GM23338 (cell line): ENCODE data around the gene SMIM35. TPM values are rescaled to one million over a fixed set of nuclear protein-coding genes. Genes with fewer than 3 reads are reported as not detected.

Experiments
- ATAC-seq: fragments of 200-7000 bp; cut with Tn5 transposase; 3 replicates; pipeline ENCODE4 v1.9.1; 2020
- DNase-seq: peaks from one replicate; pipeline ENCODE4 v3.0.0-alpha.2; 2015; ENCODE audit warnings: low spot score
- H2AFZ ChIP-seq: fragments of 200-600 bp; sonication (generic); 2 replicates; pipeline ENCODE4 v1.8.0; 2016; ENCODE audit warnings: antibody characterized with exemption, mild to moderate bottlenecking, moderate library complexity
- H3F3A ChIP-seq: fragments of 200-600 bp; sonication (generic); replicated peaks from 2 replicates; pipeline ENCODE4 v1.8.0; 2017; ENCODE audit warnings: antibody characterized with exemption, mixed run types, low read depth
- H3K27ac ChIP-seq: fragments of 200-600 bp; sonication (generic); 2 replicates; pipeline ENCODE4 v1.6.1; 2016; ENCODE audit warnings: low read depth
- H3K27me3 ChIP-seq: fragments of 200-600 bp; sonication (generic); 2 replicates; pipeline ENCODE4 v1.8.0; 2016; ENCODE audit warnings: mild to moderate bottlenecking, mixed run types, moderate library complexity; ENCODE audit not compliant: insufficient read depth
- H3K36me3 ChIP-seq: fragments of 200-600 bp; sonication (generic); 2 replicates; pipeline ENCODE4 v1.8.0; 2016; ENCODE audit warnings: mild to moderate bottlenecking; ENCODE audit not compliant: insufficient read depth
- H3K4me1 ChIP-seq: fragments of 200-600 bp; sonication (generic); 2 replicates; pipeline ENCODE4 v1.8.0; 2016; ENCODE audit warnings: mild to moderate bottlenecking, moderate library complexity; ENCODE audit not compliant: insufficient read depth
- H3K4me2 ChIP-seq: fragments of 200-600 bp; sonication (generic); 2 replicates; pipeline ENCODE4 v1.7.1; 2017; ENCODE audit warnings: mixed run types
- H3K4me3 ChIP-seq: fragments of 200-600 bp; sonication (generic); 2 replicates; pipeline ENCODE4 v1.6.1; 2016; ENCODE audit warnings: mixed run types
- H3K79me2 ChIP-seq: fragments of 200-600 bp; sonication (generic); replicated peaks from 2 replicates; pipeline ENCODE4 v1.8.0; 2017; ENCODE audit warnings: mild to moderate bottlenecking; ENCODE audit not compliant: insufficient read depth
- H3K9me2 ChIP-seq: fragments of 200-600 bp; sonication (generic); 2 replicates; pipeline ENCODE4 v1.8.0; 2017; ENCODE audit not compliant: insufficient read depth
- H4K20me1 ChIP-seq: fragments of 200-600 bp; sonication (generic); replicated peaks from 2 replicates; pipeline ENCODE4 v1.8.0; 2017; ENCODE audit warnings: mild to moderate bottlenecking; ENCODE audit not compliant: insufficient read depth
- H3K27ac Mint-ChIP-seq: 2 replicates; pipeline ENCODE4 v1.8.0; 2020; ENCODE audit warnings: inconsistent platforms, mild to moderate bottlenecking, moderate library complexity, mixed read lengths
- H3K27me3 Mint-ChIP-seq: 3 replicates; pipeline ENCODE4 v1.8.0; 2022; ENCODE audit warnings: low read depth, mild to moderate bottlenecking, moderate library complexity, mixed read lengths, inconsistent platforms; ENCODE audit not compliant: insufficient read depth, poor library complexity
- H3K36me3 Mint-ChIP-seq: 3 replicates; pipeline ENCODE4 v1.8.0; 2021; ENCODE audit warnings: low read depth, mild to moderate bottlenecking, inconsistent platforms, moderate library complexity, mixed read lengths
- H3K4me1 Mint-ChIP-seq: 3 replicates; pipeline ENCODE4 v1.8.0; 2020; ENCODE audit warnings: mild to moderate bottlenecking, inconsistent platforms, mixed read lengths
- H3K4me3 Mint-ChIP-seq: 3 replicates; pipeline ENCODE4 v1.8.0; 2021; ENCODE audit warnings: moderate library complexity, mild to moderate bottlenecking, inconsistent platforms, mixed read lengths
- H3K9me3 Mint-ChIP-seq: 3 replicates; pipeline ENCODE4 v1.8.0; 2020; ENCODE audit warnings: moderate library complexity, mild to moderate bottlenecking, inconsistent platforms, mixed read lengths
- CREB1 ChIP-seq: fragments of 250-450 bp; sonication (Bioruptor Pico); IDR thresholded peaks from 2 replicates; pipeline ENCODE4 v1.5.0; 2020; ENCODE audit warnings: low read depth, mild to moderate bottlenecking, moderate library complexity
- EZH2 ChIP-seq: fragments of 200-600 bp; sonication (generic); IDR thresholded peaks from one replicate; pipeline ENCODE4 v1.8.0; 2017; ENCODE audit warnings: antibody characterized with exemption, mild to moderate bottlenecking, low read depth; ENCODE audit not compliant: unreplicated experiment
- NANOG ChIP-seq: IDR thresholded peaks from 2 replicates; pipeline ENCODE4 v1.6.1; 2016; ENCODE audit warnings: antibody characterized with exemption, borderline replicate concordance
- POLR2AphosphoS5 ChIP-seq: IDR thresholded peaks from 2 replicates; pipeline ENCODE4 v1.6.1; 2016; ENCODE audit warnings: antibody characterized with exemption, low read depth
- STAT1 ChIP-seq: IDR thresholded peaks from one replicate; pipeline ENCODE4 v1.6.1; 2016; ENCODE audit warnings: antibody characterized with exemption; ENCODE audit not compliant: unreplicated experiment
- ZNF114 ChIP-seq: fragments of 250-450 bp; sonication (Bioruptor Pico); IDR thresholded peaks from 2 replicates; pipeline ENCODE4 v1.5.0; 2020; ENCODE audit warnings: mild to moderate bottlenecking, moderate library complexity
- ZNF462 ChIP-seq: fragments of 250-450 bp; sonication (Bioruptor Pico); IDR thresholded peaks from 2 replicates; pipeline ENCODE4 v1.5.0; 2020; ENCODE audit warnings: mild to moderate bottlenecking, moderate library complexity
- polyA plus RNA-seq: library from polyadenylated mRNA; unstranded; fragments of >200 nt; fragmentation: Nextera tagmentation; extraction: Ambion mirVana; gene quantifications from 2 replicates; pipeline ENCODE4 v1.2.1, GENCODE V29; 2016
- total RNA-seq: library from RNA; depleted of rRNA; stranded (reverse); fragments of >200 nt; shearing (Covaris generic); gene quantifications from 2 replicates; pipeline ENCODE4 v1.2.3, GENCODE V29; 2014
- TF ChIP-seq, protein P1 (sequence below): IDR thresholded peaks from one replicate; pipeline ENCODE4 v1.6.1; 2018; ENCODE audit warnings: antibody characterized with exemption; ENCODE audit not compliant: unreplicated experiment

The SMIM35 gene
- total and polyA plus RNA-seq, 2 experiments from 2014 or later = not detected

- peak overlapping the region; percentile 73; the same call in 1 of the 2 replicates for H2AFZ ChIP-seq
- no peaks in the 10 kb centered on the region for H3K79me2 ChIP-seq
- H3K4me3 Mint-ChIP-seq = no peak overlapping the region
- no peaks in the 10 kb centered on the region for H3K36me3 ChIP-seq
- H3K4me1 ChIP-seq = no peaks in the 10 kb centered on the region
- H3K27me3 Mint-ChIP-seq = no peaks in the 10 kb centered on the region
- no peaks in the 10 kb centered on the region for H3K9me2 ChIP-seq
- no peaks in the 10 kb centered on the region; the same call in 2 of the 3 replicates for H3K36me3 Mint-ChIP-seq
- H3K27ac ChIP-seq = no peak overlapping the region
- DNase-seq (no peak), ATAC-seq (peak; percentile 80)
- H3K4me3 ChIP-seq = no peak overlapping the region
- no peaks in the 10 kb centered on the region for H4K20me1 ChIP-seq
- peaks cover 10% of the 10 kb centered on the region for H3K4me1 Mint-ChIP-seq
- TF ChIP-seq ZNF462 (CRISPR knock-in tag) (no peak), NANOG (no peak), POLR2AphosphoS5 (no peak), CREB1 (no peak), EZH2 (no peak), ZNF114 (CRISPR knock-in tag) (no peak), STAT1 (no peak)
- TF ChIP-seq, protein P1, sequence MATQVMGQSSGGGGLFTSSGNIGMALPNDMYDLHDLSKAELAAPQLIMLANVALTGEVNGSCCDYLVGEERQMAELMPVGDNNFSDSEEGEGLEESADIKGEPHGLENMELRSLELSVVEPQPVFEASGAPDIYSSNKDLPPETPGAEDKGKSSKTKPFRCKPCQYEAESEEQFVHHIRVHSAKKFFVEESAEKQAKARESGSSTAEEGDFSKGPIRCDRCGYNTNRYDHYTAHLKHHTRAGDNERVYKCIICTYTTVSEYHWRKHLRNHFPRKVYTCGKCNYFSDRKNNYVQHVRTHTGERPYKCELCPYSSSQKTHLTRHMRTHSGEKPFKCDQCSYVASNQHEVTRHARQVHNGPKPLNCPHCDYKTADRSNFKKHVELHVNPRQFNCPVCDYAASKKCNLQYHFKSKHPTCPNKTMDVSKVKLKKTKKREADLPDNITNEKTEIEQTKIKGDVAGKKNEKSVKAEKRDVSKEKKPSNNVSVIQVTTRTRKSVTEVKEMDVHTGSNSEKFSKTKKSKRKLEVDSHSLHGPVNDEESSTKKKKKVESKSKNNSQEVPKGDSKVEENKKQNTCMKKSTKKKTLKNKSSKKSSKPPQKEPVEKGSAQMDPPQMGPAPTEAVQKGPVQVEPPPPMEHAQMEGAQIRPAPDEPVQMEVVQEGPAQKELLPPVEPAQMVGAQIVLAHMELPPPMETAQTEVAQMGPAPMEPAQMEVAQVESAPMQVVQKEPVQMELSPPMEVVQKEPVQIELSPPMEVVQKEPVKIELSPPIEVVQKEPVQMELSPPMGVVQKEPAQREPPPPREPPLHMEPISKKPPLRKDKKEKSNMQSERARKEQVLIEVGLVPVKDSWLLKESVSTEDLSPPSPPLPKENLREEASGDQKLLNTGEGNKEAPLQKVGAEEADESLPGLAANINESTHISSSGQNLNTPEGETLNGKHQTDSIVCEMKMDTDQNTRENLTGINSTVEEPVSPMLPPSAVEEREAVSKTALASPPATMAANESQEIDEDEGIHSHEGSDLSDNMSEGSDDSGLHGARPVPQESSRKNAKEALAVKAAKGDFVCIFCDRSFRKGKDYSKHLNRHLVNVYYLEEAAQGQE = no peak
- H3K27me3 ChIP-seq = no peaks in the 10 kb centered on the region
- peak overlapping the region; percentile 17; the same call in 1 of the 2 replicates for H3K27ac Mint-ChIP-seq
- no peak overlapping the region for H3K4me2 ChIP-seq
- H3F3A ChIP-seq = no peaks in the 10 kb centered on the region
- H3K9me3 Mint-ChIP-seq = peaks cover 12% of the 10 kb centered on the region; the same call in 2 of the 3 replicates
Observed at GRCh38 chr11:118082880-118083552, 3.7 kb downstream of the SMIM35 start.
